GM21576 (cell line): ENCODE results near the gene DEXI.
"Not testable (repeated sequence)": the region's sequence is repeated elsewhere in the genome, so short reads cannot be mapped to it uniquely, and the experiment has no call there.

Experiments
- ATAC-seq: cut with Tn5 transposase; IDR thresholded peaks from one replicate; pipeline ENCODE4 v1.9.1; 2021; ENCODE audit warnings: mild to moderate bottlenecking, moderate library complexity; ENCODE audit not compliant: unreplicated experiment

Gene DEXI

GRCh38 chr16:10970065-10970464, 27.8 kb upstream of the DEXI start:
- ATAC-seq: no peak

GRCh38 chr16:10969615-10970014, 27.3 kb upstream of the DEXI start:
- no peak for ATAC-seq

- no peak for ATAC-seq
Measured at GRCh38 chr16:10968498-10968897, 26.2 kb upstream of the DEXI start.

- ATAC-seq: no peak
Measured at GRCh38 chr16:10967986-10968385, 25.7 kb upstream of the DEXI start.

- not testable (repeated sequence) for ATAC-seq
Measured at GRCh38 chr16:10966559-10966958, 24.3 kb upstream of the DEXI start.

- ATAC-seq: no peak
Measured at GRCh38 chr16:10966129-10966528, 23.9 kb upstream of the DEXI start.

- ATAC-seq: peak; percentile 65
Measured at GRCh38 chr16:10965440-10966061, 23.3 kb upstream of the DEXI start.

- ATAC-seq: no peak
Measured at GRCh38 chr16:10964891-10965326, 22.6 kb upstream of the DEXI start.

- no peak for ATAC-seq
Measured at GRCh38 chr16:10964039-10964890, 22.0 kb upstream of the DEXI start.

- ATAC-seq: no peak
Measured at GRCh38 chr16:10961231-10961630, 19.0 kb upstream of the DEXI start.

- no peak for ATAC-seq
Measured at GRCh38 chr16:10959161-10959560, 16.9 kb upstream of the DEXI start.

- ATAC-seq: no peak
Measured at GRCh38 chr16:10957771-10958482, 15.7 kb upstream of the DEXI start.

GRCh38 chr16:10954903-10955302, 12.6 kb upstream of the DEXI start:
- ATAC-seq: no peak

- no peak for ATAC-seq
Measured at GRCh38 chr16:10951026-10951425, 8.8 kb upstream of the DEXI start.

GRCh38 chr16:10950393-10950792, 8.1 kb upstream of the DEXI start:
- ATAC-seq: no peak

- peak; percentile 53 for ATAC-seq
Measured at GRCh38 chr16:10949424-10949970, 7.2 kb upstream of the DEXI start.

- ATAC-seq: no peak
Measured at GRCh38 chr16:10947211-10947787, 5.0 kb upstream of the DEXI start.

- no peak for ATAC-seq
Measured at GRCh38 chr16:10946308-10946707, 4.0 kb upstream of the DEXI start.

GRCh38 chr16:10945065-10945787, 3.0 kb upstream of the DEXI start:
- no peak for ATAC-seq
